DND-41 (cell line): ENCODE measurements around the gene FAM227B.

ENCODE experiments used
- ATAC-seq: fragments of 200-7000 bp; cut with Tn5 transposase; 3 replicates; pipeline ENCODE4 v1.9.1; 2021; ENCODE audit warnings: low read depth; ENCODE audit not compliant: insufficient read depth
- DNase-seq: peaks from one replicate; pipeline ENCODE4 v3.0.0-alpha.2; 2020
- H2AFZ ChIP-seq: 2 replicates; pipeline ENCODE4 v1.6.0; 2012; ENCODE audit warnings: low read depth, low read length
- H3K27ac ChIP-seq: 2 replicates; pipeline ENCODE4 v1.5.1; 2012; ENCODE audit warnings: low read length, inconsistent platforms
- H3K27me3 ChIP-seq: fragments of 200-600 bp; sonication (generic); 2 replicates; pipeline ENCODE4 v1.6.0; 2012; ENCODE audit warnings: low read length, mild to moderate bottlenecking, inconsistent platforms; ENCODE audit not compliant: insufficient read depth, poor library complexity
- H3K36me3 ChIP-seq: 2 replicates; pipeline ENCODE4 v1.5.1; 2012; ENCODE audit warnings: low read length, inconsistent platforms; ENCODE audit not compliant: insufficient read depth
- H3K4me1 ChIP-seq: 2 replicates; pipeline ENCODE4 v1.5.1; 2012; ENCODE audit warnings: mild to moderate bottlenecking, low read length; ENCODE audit not compliant: insufficient read depth
- H3K4me2 ChIP-seq: 2 replicates; pipeline ENCODE4 v1.6.0; 2012; ENCODE audit warnings: mild to moderate bottlenecking, moderate library complexity, low read length, inconsistent platforms; ENCODE audit not compliant: insufficient read depth
- H3K4me3 ChIP-seq, 2 experiments: fragments of 200-600 bp in 1 of 2; shearing (Covaris generic) in 1 of 2; 2 replicates each; pipeline ENCODE4 v1.5.1; 2012 to 2016; ENCODE audit warnings: inconsistent platforms in 2 of 2, low read length in 2 of 2, mild to moderate bottlenecking in 2 of 2, low read depth in 1 of 2, moderate library complexity in 1 of 2
- H3K79me2 ChIP-seq: 2 replicates; pipeline ENCODE4 v1.6.0; 2012; ENCODE audit warnings: low read length, inconsistent platforms; ENCODE audit not compliant: insufficient read depth
- H3K9ac ChIP-seq: 2 replicates; pipeline ENCODE4 v1.6.0; 2012; ENCODE audit warnings: low read depth, mild to moderate bottlenecking, inconsistent platforms, low read length, moderate library complexity
- H3K9me3 ChIP-seq: 2 replicates; pipeline ENCODE4 v1.5.1; 2012; ENCODE audit warnings: low read length, moderate library complexity, mild to moderate bottlenecking, inconsistent platforms; ENCODE audit not compliant: insufficient read depth, severe bottlenecking
- H4K20me1 ChIP-seq: 2 replicates; pipeline ENCODE4 v1.6.0; 2012; ENCODE audit warnings: low read length; ENCODE audit not compliant: insufficient read depth
- CTCF ChIP-seq: IDR thresholded peaks from 2 replicates; pipeline ENCODE4 v1.5.1; 2012; ENCODE audit warnings: borderline replicate concordance, low read length, moderate library complexity, mild to moderate bottlenecking; ENCODE audit not compliant: poor library complexity, severe bottlenecking; ENCODE audit errors: extremely low read depth
- EZH2 ChIP-seq: IDR thresholded peaks from 3 replicates; pipeline ENCODE4 v1.6.1; 2012; ENCODE audit warnings: borderline replicate concordance, low read depth, mild to moderate bottlenecking, moderate library complexity, low read length, inconsistent platforms; ENCODE audit not compliant: severe bottlenecking

FAM227B gene

GRCh38 chr15:49339656-49340055, 281.0 kb downstream of the FAM227B start:
- H3K36me3 ChIP-seq = no peaks in the 10 kb centered on the region; the same call in 1 of the 2 replicates
- DNase-seq = no peak
- TF ChIP-seq EZH2 = no peak
- no peak for TF ChIP-seq CTCF
- H3K9me3 ChIP-seq = no peaks in the 10 kb centered on the region
- no peak overlapping the region for H2AFZ ChIP-seq
- H3K4me2 ChIP-seq = no peak overlapping the region
- no peaks in the 10 kb centered on the region for H3K27me3 ChIP-seq
- H3K4me3 ChIP-seq = no peak overlapping the region
- ATAC-seq = no peak
- no peak overlapping the region for H3K27ac ChIP-seq
- no peaks in the 10 kb centered on the region for H3K79me2 ChIP-seq
- H3K4me1 ChIP-seq = no peaks in the 10 kb centered on the region
- no peak overlapping the region for H3K9ac ChIP-seq
- H4K20me1 ChIP-seq = no peaks in the 10 kb centered on the region

- H3K9ac ChIP-seq = no peak overlapping the region
Measured at GRCh38 chr15:49331951-49332350, 288.7 kb downstream of the FAM227B start.

GRCh38 chr15:49331442-49331841, 289.2 kb downstream of the FAM227B start:
- Histone ChIP-seq H3K27ac (no peak overlapping the region), H3K36me3 (peaks cover 3% of the 10 kb centered on the region; the same call in 1 of the 2 replicates), H3K9me3 (no peaks in the 10 kb centered on the region), H3K79me2 (no peaks in the 10 kb centered on the region), H2AFZ (no peak overlapping the region), H3K4me3 (no peak overlapping the region), H3K4me1 (no peaks in the 10 kb centered on the region), H3K4me2 (no peak overlapping the region), H4K20me1 (no peaks in the 10 kb centered on the region), H3K9ac (no peak overlapping the region), H3K27me3 (no peaks in the 10 kb centered on the region)
- no peak for TF ChIP-seq EZH2
- no peak for TF ChIP-seq CTCF
- ATAC-seq = no peak
- no peak for DNase-seq

More at GRCh38 chr15:49331951-49332350, 288.7 kb downstream of the FAM227B start:
- Histone ChIP-seq H3K79me2 (no peaks in the 10 kb centered on the region), H4K20me1 (no peaks in the 10 kb centered on the region), H3K27me3 (no peaks in the 10 kb centered on the region), H3K9me3 (no peaks in the 10 kb centered on the region), H3K4me2 (no peak overlapping the region), H3K27ac (no peak overlapping the region), H3K4me1 (no peaks in the 10 kb centered on the region), H3K36me3 (peaks cover 3% of the 10 kb centered on the region; the same call in 1 of the 2 replicates), H3K4me3 (no peak overlapping the region), H2AFZ (no peak overlapping the region)
- ATAC-seq (no peak), DNase-seq (no peak)
- TF ChIP-seq CTCF (no peak), EZH2 (no peak)

GRCh38 chr15:49330166-49330565, 290.5 kb downstream of the FAM227B start:
- Histone ChIP-seq H3K36me3 (peaks cover 3% of the 10 kb centered on the region; the same call in 1 of the 2 replicates), H3K27me3 (no peaks in the 10 kb centered on the region), H3K9ac (no peak overlapping the region), H4K20me1 (no peaks in the 10 kb centered on the region), H2AFZ (no peak overlapping the region), H3K4me2 (no peak overlapping the region), H3K4me1 (no peaks in the 10 kb centered on the region), H3K79me2 (no peaks in the 10 kb centered on the region), H3K27ac (no peak overlapping the region), H3K9me3 (no peaks in the 10 kb centered on the region), H3K4me3 (no peak overlapping the region)
- no peak for TF ChIP-seq EZH2
- TF ChIP-seq CTCF = no peak
- DNase-seq (no peak), ATAC-seq (no peak)
